IMR-90 (cell line): ENCODE results near the gene ATXN1. TPM values are rescaled to one million over a fixed set of nuclear protein-coding genes. Genes with fewer than 3 reads are reported as not detected.
"Not testable (repeated sequence)": the region's sequence is repeated elsewhere in the genome, so short reads cannot be mapped to it uniquely, and the experiment has no call there.

Source experiments
- ATAC-seq: fragments of 200-7000 bp; cut with Tn5 transposase; 2 replicates; pipeline ENCODE4 v1.9.1; 2020; ENCODE audit warnings: low read depth, mild to moderate bottlenecking, moderate library complexity
- BruUV-seq: library from RNA; stranded (reverse); fragments of 400-500 nt; replicated peaks from 2 replicates; lab custom pipeline; 2021; lab: Mats Ljungman, UMichigan
- CTCF ChIA-PET: fragments of 300-600 bp; formaldehyde crosslinking; extraction: SDS; loops from one replicate; lab custom pipeline; 2021; ENCODE audit warnings: antibody characterized with exemption; lab: Yijun Ruan, JAX
- POLR2A ChIA-PET: fragments of 300-600 bp; sonication (Branson Sonifier 250); formaldehyde crosslinking; loops from one replicate; lab custom pipeline; 2022; ENCODE audit warnings: antibody characterized with exemption; ENCODE audit not compliant: unreplicated experiment; lab: Charles Lee
- DNase-seq: peaks from one replicate; pipeline ENCODE4 v3.0.0; 2013
- H2AFZ ChIP-seq: replicated peaks from 2 replicates; pipeline ENCODE3; 2013; ENCODE audit warnings: low read length, mild to moderate bottlenecking; ENCODE audit not compliant: poor library complexity
- H2AK5ac ChIP-seq: 2 replicates; pipeline ENCODE4 v1.6.1; 2013; ENCODE audit warnings: low read depth, low read length, inconsistent platforms
- H2AK9ac ChIP-seq: replicated peaks from 2 replicates; pipeline ENCODE3; 2013; ENCODE audit warnings: mild to moderate bottlenecking, low read depth, low read length, moderate library complexity; ENCODE audit not compliant: poor library complexity
- H2BK120ac ChIP-seq: 2 replicates; pipeline ENCODE4 v1.6.1; 2013; ENCODE audit warnings: low read depth, low read length, inconsistent platforms
- H2BK15ac ChIP-seq: 3 replicates; pipeline ENCODE4 v1.6.1; 2013; ENCODE audit warnings: low read depth, low read length, inconsistent platforms
- H2BK20ac ChIP-seq: 2 replicates; pipeline ENCODE4 v1.6.1; 2013; ENCODE audit warnings: low read depth, mild to moderate bottlenecking, inconsistent platforms, low read length, moderate library complexity
- H2BK5ac ChIP-seq: 2 replicates; pipeline ENCODE4 v1.6.1; 2013; ENCODE audit warnings: mild to moderate bottlenecking, low read depth, low read length, inconsistent platforms; ENCODE audit not compliant: poor library complexity, severe bottlenecking
- H3K14ac ChIP-seq: replicated peaks from 2 replicates; pipeline ENCODE4 v1.6.1; 2013; ENCODE audit warnings: low read depth, low read length, inconsistent platforms
- H3K18ac ChIP-seq: 2 replicates; pipeline ENCODE4 v1.6.1; 2013; ENCODE audit warnings: low read depth, low read length, control low read depth
- H3K23ac ChIP-seq: 2 replicates; pipeline ENCODE4 v1.6.1; 2013; ENCODE audit warnings: low read depth, low read length, inconsistent platforms
- H3K27ac ChIP-seq: 2 replicates; pipeline ENCODE4 v1.5.1; 2013; ENCODE audit warnings: mild to moderate bottlenecking, control low read depth, low read length; ENCODE audit not compliant: insufficient read depth
- H3K27me3 ChIP-seq: 2 replicates; pipeline ENCODE4 v1.6.1; 2013; ENCODE audit warnings: low read length; ENCODE audit not compliant: control insufficient read depth, insufficient read depth
- H3K36me3 ChIP-seq: 2 replicates; pipeline ENCODE4 v1.6.1; 2013; ENCODE audit warnings: low read length, mixed read lengths; ENCODE audit not compliant: control insufficient read depth, insufficient read depth
- H3K4ac ChIP-seq: 2 replicates; pipeline ENCODE4 v1.6.1; 2013; ENCODE audit warnings: low read depth, low read length, inconsistent platforms
- H3K4me1 ChIP-seq: 2 replicates; pipeline ENCODE4 v1.6.1; 2013; ENCODE audit warnings: low read length, mixed read lengths; ENCODE audit not compliant: control insufficient read depth, insufficient read depth
- H3K4me2 ChIP-seq: 2 replicates; pipeline ENCODE4 v1.6.1; 2013; ENCODE audit warnings: low read depth, mild to moderate bottlenecking, control low read depth, low read length, moderate library complexity
- H3K4me3 ChIP-seq: 2 replicates; pipeline ENCODE4 v1.5.1; 2013; ENCODE audit warnings: low read depth, mild to moderate bottlenecking, control low read depth, low read length, moderate library complexity; ENCODE audit not compliant: insufficient read depth
- H3K56ac ChIP-seq: 2 replicates; pipeline ENCODE4 v1.6.1; 2013; ENCODE audit warnings: low read length, inconsistent platforms; ENCODE audit not compliant: insufficient read depth; ENCODE audit errors: extremely low read depth
- H3K79me1 ChIP-seq, 2 experiments: 2 replicates each; pipeline ENCODE4 v1.6.1; 2013; ENCODE audit warnings: low read length in 2 of 2, inconsistent platforms in 1 of 2, low read depth in 1 of 2
- H3K9ac ChIP-seq: 2 replicates; pipeline ENCODE4 v1.6.1; 2013; ENCODE audit warnings: low read depth, low read length, control low read depth
- H3K9me1 ChIP-seq: 2 replicates; pipeline ENCODE4 v1.6.1; 2013; ENCODE audit warnings: low read length, inconsistent platforms; ENCODE audit not compliant: insufficient read depth
- H3K9me3 ChIP-seq: 2 replicates; pipeline ENCODE4 v1.6.1; 2013; ENCODE audit warnings: low read length; ENCODE audit not compliant: control insufficient read depth, insufficient read depth
- H4K20me1 ChIP-seq: 2 replicates; pipeline ENCODE4 v1.6.1; 2013; ENCODE audit warnings: low read length, inconsistent platforms; ENCODE audit not compliant: insufficient read depth
- H4K5ac ChIP-seq: 2 replicates; pipeline ENCODE4 v1.6.1; 2013; ENCODE audit warnings: mild to moderate bottlenecking, low read depth, low read length, control low read depth
- H4K8ac ChIP-seq, 2 experiments: 2 replicates each; pipeline ENCODE4 v1.6.1; 2013; ENCODE audit warnings: low read depth in 2 of 2, low read length in 2 of 2, control low read depth in 1 of 2, inconsistent platforms in 1 of 2
- H4K91ac ChIP-seq: 2 replicates; pipeline ENCODE4 v1.6.1; 2013; ENCODE audit warnings: low read depth, low read length, inconsistent platforms; ENCODE audit not compliant: insufficient read depth
- SMC3 ChIP-seq: fragments of 150-350 bp; IDR thresholded peaks from 2 replicates; pipeline ENCODE4 v1.6.1; 2016; ENCODE audit warnings: low read depth, mild to moderate bottlenecking, antibody characterized with exemption, low read length, moderate library complexity
- WGBS, 2 experiments: methylation state at CpG; one replicate each; pipeline versions ENCODE4 v1.1.5 to v1.1.7; 2013; ENCODE audit warnings: missing lambda C conversion rate in 2 of 2; ENCODE audit not compliant: insufficient read length in 1 of 2; ENCODE audit errors: extremely low coverage in 2 of 2; 5-methylcytosine and 5-hydroxymethylcytosine counted together
- dilution Hi-C: fragments of 300-500 bp; cut with HindIII; formaldehyde crosslinking; loops from one replicate; pipeline ENCODE4 v1.14.3; 2018; ENCODE audit warnings: low sequenced_read_pairs; ENCODE audit not compliant: unreplicated experiment
- in situ Hi-C: fragments of 300-500 bp; cut with MboI; formaldehyde crosslinking; loops from 3 replicates; pipeline ENCODE4 v1.14.3; 2019; ENCODE audit warnings: low sequenced_read_pairs, inconsistent platforms, mixed read lengths
- intact Hi-C: fragments of 100-400 bp; cut with micrococcal nuclease; formaldehyde crosslinking; loops from 2 replicates; pipeline ENCODE4 v1.10.0; 2022
- polyA plus RNA-seq, 3 experiments: library from polyadenylated mRNA; depleted of rRNA; stranded (reverse); fragments of >200 nt; gene quantifications; 2 replicates each; pipeline ENCODE4 v1.2.3, GENCODE V29; 2012; ENCODE audit warnings: low replicate concordance in 1 of 3
- total RNA-seq: library from RNA; depleted of rRNA; stranded (reverse); fragments of >200 nt; gene quantifications from 2 replicates; pipeline ENCODE4 v1.2.3, GENCODE V29; 2012

The ATXN1 gene
- total and polyA plus RNA-seq, 2 of the 4 experiments (the other 2 are of a cell fraction), result 7.3 to 11.1 TPM

DNA sequence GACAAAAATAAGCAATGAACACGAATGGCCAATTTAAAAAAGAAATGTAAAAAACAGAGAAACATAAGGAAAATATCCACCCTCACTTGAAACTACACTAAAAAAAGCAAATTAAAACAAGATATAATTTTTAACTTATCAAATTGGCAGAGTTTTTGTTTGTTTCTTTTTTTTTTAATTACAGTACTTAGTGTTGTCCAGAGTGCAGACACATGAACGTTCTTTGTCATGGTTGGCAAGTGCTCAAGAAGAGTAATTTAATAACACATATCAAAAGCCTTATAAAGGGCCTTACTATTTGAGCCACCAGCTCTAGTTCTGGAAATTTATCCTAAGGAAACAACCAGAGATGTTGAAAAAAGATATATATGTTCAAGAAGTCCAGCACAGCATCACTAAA lies 142.3 kb downstream of the ATXN1 start:
- Histone ChIP-seq H4K91ac (no peak overlapping the region), H3K79me1 (peaks cover 5 to 22% of the 10 kb centered on the region in 2 experiments; a peak in 3 of 4 replicates), H4K20me1 (no peaks in the 10 kb centered on the region), H3K9me3 (no peaks in the 10 kb centered on the region), H3K18ac (no peak overlapping the region), H4K8ac (no peak overlapping the region), H3K4me1 (no peaks in the 10 kb centered on the region; the same call in 1 of the 2 replicates), H4K5ac (no peak overlapping the region), H3K9ac (no peak overlapping the region), H2BK120ac (no peak overlapping the region), H3K36me3 (peaks cover 3% of the 10 kb centered on the region), H3K4me3 (no peak overlapping the region), H3K4ac (no peak overlapping the region), H3K4me2 (no peak overlapping the region), H3K23ac (no peak overlapping the region), H2AK5ac (no peak overlapping the region), H3K27ac (no peak overlapping the region), H3K9me1 (peaks cover 8% of the 10 kb centered on the region; the same call in 1 of the 2 replicates), H2BK15ac (no peak overlapping the region), H2AFZ (no peak overlapping the region), H2BK5ac (no peak overlapping the region), H3K27me3 (no peaks in the 10 kb centered on the region), H2BK20ac (no peak overlapping the region), H2AK9ac (no peak overlapping the region), H3K14ac (no peak overlapping the region), H3K56ac (no peak overlapping the region)
- TF ChIP-seq SMC3, result no peak
- in situ Hi-C loops, result no loop called here
- intact Hi-C loops, result no loop called here
- CTCF ChIA-PET, result no interaction called here
- POLR2A ChIA-PET, result no interaction called here
- ATAC-seq (no peak), DNase-seq (no peak)
- no TSS peak for BruUV-seq
- no CpG with 5 or more reads among the region's 2 CpGs for WGBS, 2 experiments
- dilution Hi-C loops, result no loop called here

DNA sequence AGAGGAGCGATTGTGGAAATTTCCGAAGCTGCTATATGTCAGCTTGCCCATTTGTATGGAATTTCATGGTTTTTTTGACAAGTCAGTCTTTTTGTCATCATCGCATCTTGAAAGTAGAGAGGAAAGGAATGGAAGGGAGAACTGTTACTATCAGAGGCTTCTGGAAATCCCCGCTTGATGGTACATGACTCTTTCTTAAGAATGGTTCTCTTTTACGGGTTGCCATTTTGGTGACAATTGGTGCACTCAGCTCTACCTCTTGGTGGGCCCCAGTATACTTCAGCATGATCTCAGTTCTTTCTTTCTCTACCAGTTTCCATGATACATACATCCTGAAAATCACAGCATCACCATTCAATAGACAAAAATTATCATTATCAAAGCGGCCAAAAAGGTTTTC lies 146.0 kb downstream of the ATXN1 start:
- H4K20me1 ChIP-seq, dilution Hi-C loops, H3K36me3 ChIP-seq, H2AK5ac ChIP-seq, H2BK20ac ChIP-seq, H3K4me1 ChIP-seq, H3K4me2 ChIP-seq, H3K9ac ChIP-seq, POLR2A ChIA-PET, H3K9me1 ChIP-seq, H3K18ac ChIP-seq, H2BK120ac ChIP-seq, H3K27me3 ChIP-seq, intact Hi-C loops, H3K27ac ChIP-seq, H3K9me3 ChIP-seq, H2BK5ac ChIP-seq, H4K8ac ChIP-seq, CTCF ChIA-PET, H2BK15ac ChIP-seq, H2AFZ ChIP-seq, ATAC-seq, H4K91ac ChIP-seq, H3K4me3 ChIP-seq, H3K56ac ChIP-seq, H3K23ac ChIP-seq, BruUV-seq, H3K4ac ChIP-seq, DNase-seq, in situ Hi-C loops, H4K5ac ChIP-seq, H3K14ac ChIP-seq, H2AK9ac ChIP-seq: not testable (repeated sequence)
- H3K79me1 ChIP-seq, result 0 out of 4 replicates have a peak, but pooled peaks cover 0 to 10% of the 10 kb centered on the region in 2 experiments
- no CpG with 5 or more reads among the region's 6 CpGs for WGBS, 2 experiments
